ENCODE measurements around the gene PYCARD.

Gene PYCARD

GRCh38 chr16:31204871-31205666, 2.5 kb upstream of the PYCARD start:
- ATAC-seq = no peak

DNA sequence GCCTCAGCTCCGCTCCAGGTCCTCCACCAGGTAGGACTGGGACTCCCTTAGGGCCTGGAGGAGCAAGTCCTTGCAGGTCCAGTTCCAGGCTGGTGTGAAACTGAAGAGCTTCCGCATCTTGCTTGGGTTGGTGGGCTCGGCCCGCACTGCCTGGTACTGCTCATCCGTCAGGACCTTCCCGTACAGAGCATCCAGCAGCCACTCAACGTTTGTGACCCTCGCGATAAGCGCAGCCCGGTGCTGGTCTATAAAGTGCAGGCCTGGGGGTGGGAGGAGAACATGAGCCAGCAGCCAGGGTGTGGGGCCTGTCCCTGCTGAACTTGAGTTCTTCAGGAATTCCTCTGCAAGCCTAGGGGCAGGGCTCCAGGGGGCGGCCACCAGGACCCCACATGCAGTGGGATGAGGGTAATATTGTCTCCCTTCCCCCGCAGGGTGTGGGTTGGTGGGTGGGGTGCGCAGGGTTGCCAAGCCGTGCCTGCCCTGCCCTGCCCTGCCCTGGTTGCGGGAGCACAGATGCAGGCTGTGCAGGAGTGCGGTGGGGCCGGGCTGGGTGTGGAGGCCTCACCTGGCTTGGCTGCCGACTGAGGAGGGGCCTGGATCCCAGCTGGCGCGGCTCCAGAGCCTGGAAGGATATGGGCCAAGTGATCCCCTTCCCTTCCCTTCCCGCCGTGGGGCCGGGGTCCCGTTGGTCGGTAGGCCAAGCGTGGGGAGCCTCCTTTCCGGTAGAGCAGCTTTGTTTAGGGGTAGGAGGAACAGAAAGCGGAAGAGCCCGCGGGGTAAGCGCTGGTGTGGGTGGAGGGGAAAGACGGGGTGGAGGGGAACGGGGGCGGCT, 762 bp downstream of the PYCARD start:
- ATAC-seq = peak; percentile 30
- no peak for TF ChIP-seq ZC3H10 (CRISPR knock-in tag; IDR thresholded peaks at IDR 0.05)
- TF ChIP-seq, protein P1, sequence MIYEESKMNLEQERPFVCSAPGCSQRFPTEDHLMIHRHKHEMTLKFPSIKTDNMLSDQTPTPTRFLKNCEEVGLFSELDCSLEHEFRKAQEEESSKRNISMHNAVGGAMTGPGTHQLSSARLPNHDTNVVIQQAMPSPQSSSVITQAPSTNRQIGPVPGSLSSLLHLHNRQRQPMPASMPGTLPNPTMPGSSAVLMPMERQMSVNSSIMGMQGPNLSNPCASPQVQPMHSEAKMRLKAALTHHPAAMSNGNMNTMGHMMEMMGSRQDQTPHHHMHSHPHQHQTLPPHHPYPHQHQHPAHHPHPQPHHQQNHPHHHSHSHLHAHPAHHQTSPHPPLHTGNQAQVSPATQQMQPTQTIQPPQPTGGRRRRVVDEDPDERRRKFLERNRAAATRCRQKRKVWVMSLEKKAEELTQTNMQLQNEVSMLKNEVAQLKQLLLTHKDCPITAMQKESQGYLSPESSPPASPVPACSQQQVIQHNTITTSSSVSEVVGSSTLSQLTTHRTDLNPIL (CRISPR knock-in tag; IDR thresholded peaks at IDR 0.05; ENCODE audit: low read depth) = no peak
- no peak for TF ChIP-seq ZFP30 (CRISPR knock-in tag; IDR thresholded peaks at IDR 0.05)
- TF ChIP-seq ZNF8 (CRISPR knock-in tag; IDR thresholded peaks at IDR 0.05) = no peak
- TF ChIP-seq ZNF565 (CRISPR knock-in tag; conservative IDR thresholded peaks at IDR 0.05; ENCODE audit: low read depth) = no peak
- no peak for TF ChIP-seq SNAI2 (CRISPR knock-in tag; IDR thresholded peaks at IDR 0.05)
- TF ChIP-seq, protein P2, sequence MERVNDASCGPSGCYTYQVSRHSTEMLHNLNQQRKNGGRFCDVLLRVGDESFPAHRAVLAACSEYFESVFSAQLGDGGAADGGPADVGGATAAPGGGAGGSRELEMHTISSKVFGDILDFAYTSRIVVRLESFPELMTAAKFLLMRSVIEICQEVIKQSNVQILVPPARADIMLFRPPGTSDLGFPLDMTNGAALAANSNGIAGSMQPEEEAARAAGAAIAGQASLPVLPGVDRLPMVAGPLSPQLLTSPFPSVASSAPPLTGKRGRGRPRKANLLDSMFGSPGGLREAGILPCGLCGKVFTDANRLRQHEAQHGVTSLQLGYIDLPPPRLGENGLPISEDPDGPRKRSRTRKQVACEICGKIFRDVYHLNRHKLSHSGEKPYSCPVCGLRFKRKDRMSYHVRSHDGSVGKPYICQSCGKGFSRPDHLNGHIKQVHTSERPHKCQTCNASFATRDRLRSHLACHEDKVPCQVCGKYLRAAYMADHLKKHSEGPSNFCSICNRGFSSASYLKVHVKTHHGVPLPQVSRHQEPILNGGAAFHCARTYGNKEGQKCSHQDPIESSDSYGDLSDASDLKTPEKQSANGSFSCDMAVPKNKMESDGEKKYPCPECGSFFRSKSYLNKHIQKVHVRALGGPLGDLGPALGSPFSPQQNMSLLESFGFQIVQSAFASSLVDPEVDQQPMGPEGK (CRISPR knock-in tag; IDR thresholded peaks at IDR 0.05; ENCODE audit: borderline replicate concordance) = no peak
- TF ChIP-seq RARB (CRISPR knock-in tag; IDR thresholded peaks at IDR 0.05) = no peak
- TF ChIP-seq ZFP3 (CRISPR knock-in tag; IDR thresholded peaks at IDR 0.05) = no peak
- TF ChIP-seq GLIS3 (CRISPR knock-in tag; IDR thresholded peaks at IDR 0.05) = no peak
- TF ChIP-seq TOX (CRISPR knock-in tag; IDR thresholded peaks at IDR 0.05; ENCODE audit: borderline replicate concordance) = no peak
- no peak for TF ChIP-seq ZNF70 (CRISPR knock-in tag; IDR thresholded peaks at IDR 0.05)
- TF ChIP-seq ARNTL (CRISPR knock-in tag; IDR thresholded peaks at IDR 0.05; ENCODE audit: borderline replicate concordance, low read depth) = no peak
- TF ChIP-seq, protein P3, sequence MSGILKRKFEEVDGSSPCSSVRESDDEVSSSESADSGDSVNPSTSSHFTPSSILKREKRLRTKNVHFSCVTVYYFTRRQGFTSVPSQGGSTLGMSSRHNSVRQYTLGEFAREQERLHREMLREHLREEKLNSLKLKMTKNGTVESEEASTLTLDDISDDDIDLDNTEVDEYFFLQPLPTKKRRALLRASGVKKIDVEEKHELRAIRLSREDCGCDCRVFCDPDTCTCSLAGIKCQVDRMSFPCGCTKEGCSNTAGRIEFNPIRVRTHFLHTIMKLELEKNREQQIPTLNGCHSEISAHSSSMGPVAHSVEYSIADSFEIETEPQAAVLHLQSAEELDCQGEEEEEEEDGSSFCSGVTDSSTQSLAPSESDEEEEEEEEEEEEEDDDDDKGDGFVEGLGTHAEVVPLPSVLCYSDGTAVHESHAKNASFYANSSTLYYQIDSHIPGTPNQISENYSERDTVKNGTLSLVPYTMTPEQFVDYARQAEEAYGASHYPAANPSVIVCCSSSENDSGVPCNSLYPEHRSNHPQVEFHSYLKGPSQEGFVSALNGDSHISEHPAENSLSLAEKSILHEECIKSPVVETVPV (CRISPR knock-in tag; IDR thresholded peaks at IDR 0.05) = no peak
- TF ChIP-seq BACH2 (CRISPR knock-in tag; IDR thresholded peaks at IDR 0.05; ENCODE audit: borderline replicate concordance) = no peak
- TF ChIP-seq, protein P4, sequence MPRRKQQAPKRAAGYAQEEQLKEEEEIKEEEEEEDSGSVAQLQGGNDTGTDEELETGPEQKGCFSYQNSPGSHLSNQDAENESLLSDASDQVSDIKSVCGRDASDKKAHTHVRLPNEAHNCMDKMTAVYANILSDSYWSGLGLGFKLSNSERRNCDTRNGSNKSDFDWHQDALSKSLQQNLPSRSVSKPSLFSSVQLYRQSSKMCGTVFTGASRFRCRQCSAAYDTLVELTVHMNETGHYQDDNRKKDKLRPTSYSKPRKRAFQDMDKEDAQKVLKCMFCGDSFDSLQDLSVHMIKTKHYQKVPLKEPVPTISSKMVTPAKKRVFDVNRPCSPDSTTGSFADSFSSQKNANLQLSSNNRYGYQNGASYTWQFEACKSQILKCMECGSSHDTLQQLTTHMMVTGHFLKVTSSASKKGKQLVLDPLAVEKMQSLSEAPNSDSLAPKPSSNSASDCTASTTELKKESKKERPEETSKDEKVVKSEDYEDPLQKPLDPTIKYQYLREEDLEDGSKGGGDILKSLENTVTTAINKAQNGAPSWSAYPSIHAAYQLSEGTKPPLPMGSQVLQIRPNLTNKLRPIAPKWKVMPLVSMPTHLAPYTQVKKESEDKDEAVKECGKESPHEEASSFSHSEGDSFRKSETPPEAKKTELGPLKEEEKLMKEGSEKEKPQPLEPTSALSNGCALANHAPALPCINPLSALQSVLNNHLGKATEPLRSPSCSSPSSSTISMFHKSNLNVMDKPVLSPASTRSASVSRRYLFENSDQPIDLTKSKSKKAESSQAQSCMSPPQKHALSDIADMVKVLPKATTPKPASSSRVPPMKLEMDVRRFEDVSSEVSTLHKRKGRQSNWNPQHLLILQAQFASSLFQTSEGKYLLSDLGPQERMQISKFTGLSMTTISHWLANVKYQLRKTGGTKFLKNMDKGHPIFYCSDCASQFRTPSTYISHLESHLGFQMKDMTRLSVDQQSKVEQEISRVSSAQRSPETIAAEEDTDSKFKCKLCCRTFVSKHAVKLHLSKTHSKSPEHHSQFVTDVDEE (CRISPR knock-in tag; IDR thresholded peaks at IDR 0.05) = no peak
- TF ChIP-seq OSR1 (CRISPR knock-in tag; IDR thresholded peaks at IDR 0.05) = no peak
- no peak for TF ChIP-seq CSDC2 (CRISPR knock-in tag; IDR thresholded peaks at IDR 0.05)

More at GRCh38 chr16:31204871-31205666, 2.5 kb upstream of the PYCARD start:
- TF ChIP-seq ZFP30 (CRISPR knock-in tag; IDR thresholded peaks at IDR 0.05) = no peak
- TF ChIP-seq ZC3H10 (CRISPR knock-in tag; IDR thresholded peaks at IDR 0.05) = no peak
- TF ChIP-seq GLIS3 (CRISPR knock-in tag; IDR thresholded peaks at IDR 0.05) = no peak

GRCh38 chr16:31200821-31201568, 1.6 kb downstream of the PYCARD start:
- peak; percentile 10 for ATAC-seq
- TF ChIP-seq ESRRG (CRISPR knock-in tag; IDR thresholded peaks at IDR 0.05) (no peak), TCF4 (CRISPR knock-in tag; IDR thresholded peaks at IDR 0.05; ENCODE audit: borderline replicate concordance) (no peak), OSR1 (CRISPR knock-in tag; IDR thresholded peaks at IDR 0.05) (no peak), POU6F1 (CRISPR knock-in tag; IDR thresholded peaks at IDR 0.05; ENCODE audit: borderline replicate concordance, low read depth) (no peak)
- TF ChIP-seq, protein P3 (CRISPR knock-in tag; IDR thresholded peaks at IDR 0.05) = no peak
- TF ChIP-seq, protein P2 (CRISPR knock-in tag; IDR thresholded peaks at IDR 0.05; ENCODE audit: borderline replicate concordance) = no peak
